WTC11 (cell line): ENCODE data around the gene KCNG1.

Experiments
- CTCF ChIP-seq: fragments of 200-600 bp; IDR thresholded peaks from 2 replicates; pipeline ENCODE4 v1.8.0; 2022; ENCODE audit warnings: antibody characterized with exemption
- FOXJ3 ChIP-seq: sonication (generic); formaldehyde crosslinking; IDR thresholded peaks from 2 replicates; pipeline ENCODE4 v1.9.0; 2021; ENCODE audit warnings: missing genetic modification reagents, mild to moderate bottlenecking, borderline replicate concordance
- SP1 ChIP-seq: sonication (generic); formaldehyde crosslinking; conservative IDR thresholded peaks from 2 replicates; pipeline ENCODE4 v1.8.1; 2022; ENCODE audit warnings: missing genetic modification reagents
- USF1 ChIP-seq: sonication (generic); formaldehyde crosslinking; IDR thresholded peaks from 2 replicates; pipeline ENCODE4 v1.8.0; 2022; ENCODE audit warnings: mild to moderate bottlenecking, missing genetic modification reagents
- TF ChIP-seq, protein P1 (sequence below): sonication (generic); formaldehyde crosslinking; IDR thresholded peaks from 2 replicates; pipeline ENCODE4 v1.8.1; 2023; ENCODE audit warnings: mild to moderate bottlenecking, missing genetic modification reagents, moderate library complexity

DNA sequence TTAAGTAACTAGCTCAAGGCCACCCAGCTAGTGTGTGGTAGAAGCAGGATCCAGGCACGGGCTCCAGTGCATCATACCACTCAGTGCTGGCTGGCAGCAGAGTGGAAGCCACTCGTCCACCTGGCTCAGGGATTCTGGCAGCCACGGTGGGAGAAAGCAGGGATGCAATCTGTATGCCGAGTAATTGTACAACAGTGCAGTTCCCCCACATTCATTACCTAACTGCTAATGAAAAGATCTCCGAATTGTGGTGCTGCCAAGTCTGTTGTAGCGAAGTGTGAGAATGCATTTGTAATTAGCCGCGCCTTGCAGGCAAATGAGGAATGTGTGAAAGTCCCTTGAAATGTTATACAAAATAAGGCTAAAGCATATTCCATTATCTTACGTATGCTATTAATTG lies 29.0 kb downstream of the KCNG1 start:
- TF ChIP-seq FOXJ3 (CRISPR knock-in tag), result no peak
- TF ChIP-seq CTCF, result no peak
- TF ChIP-seq SP1 (CRISPR knock-in tag), result no peak
- TF ChIP-seq USF1 (CRISPR knock-in tag), result no peak
- TF ChIP-seq, protein P1, sequence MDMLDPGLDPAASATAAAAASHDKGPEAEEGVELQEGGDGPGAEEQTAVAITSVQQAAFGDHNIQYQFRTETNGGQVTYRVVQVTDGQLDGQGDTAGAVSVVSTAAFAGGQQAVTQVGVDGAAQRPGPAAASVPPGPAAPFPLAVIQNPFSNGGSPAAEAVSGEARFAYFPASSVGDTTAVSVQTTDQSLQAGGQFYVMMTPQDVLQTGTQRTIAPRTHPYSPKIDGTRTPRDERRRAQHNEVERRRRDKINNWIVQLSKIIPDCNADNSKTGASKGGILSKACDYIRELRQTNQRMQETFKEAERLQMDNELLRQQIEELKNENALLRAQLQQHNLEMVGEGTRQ, result no peak
